ENCODE results near the gene CDK11A.
"Not testable (repeated sequence)": the region's sequence is repeated elsewhere in the genome, so short reads cannot be mapped to it uniquely, and the experiment has no call there.

Gene CDK11A

DNA sequence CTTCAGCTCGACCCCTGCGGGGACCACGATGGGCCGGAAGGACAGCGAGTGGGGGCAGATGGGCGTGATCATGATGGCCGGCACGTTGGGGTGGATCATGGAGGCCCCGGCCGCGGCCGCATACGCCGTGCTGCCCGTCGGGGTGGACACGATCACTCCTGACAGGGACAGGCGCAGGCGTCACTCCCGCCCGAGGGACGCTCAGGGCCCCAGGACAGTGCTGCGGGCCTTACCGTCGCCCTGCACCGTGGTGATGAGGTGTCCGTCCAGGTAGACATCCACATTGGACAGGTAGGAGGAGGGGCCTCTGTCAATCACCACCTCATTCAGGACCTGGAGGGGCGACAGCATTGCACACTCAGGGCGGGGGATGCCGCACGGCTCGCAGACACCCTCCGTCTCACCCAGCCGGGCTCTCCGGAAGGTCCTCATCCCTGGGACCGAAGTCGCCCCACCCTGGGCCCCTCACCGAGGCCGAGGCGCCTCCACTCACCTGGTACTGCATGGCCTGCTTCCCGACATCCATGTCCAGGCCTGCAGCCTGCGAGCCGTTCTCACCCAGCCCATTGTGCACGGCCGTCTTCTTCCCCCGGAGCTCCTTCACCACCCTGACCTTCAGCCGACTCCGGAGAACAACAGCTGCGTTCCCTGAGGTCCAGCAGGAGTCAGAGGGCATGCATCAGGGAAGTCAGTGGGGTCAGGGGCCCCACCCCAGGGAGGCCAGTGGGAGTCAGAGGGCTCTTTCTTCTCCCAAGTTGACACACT, 30.1 kb upstream of the CDK11A start:
- no peak for DNase-seq

DNA sequence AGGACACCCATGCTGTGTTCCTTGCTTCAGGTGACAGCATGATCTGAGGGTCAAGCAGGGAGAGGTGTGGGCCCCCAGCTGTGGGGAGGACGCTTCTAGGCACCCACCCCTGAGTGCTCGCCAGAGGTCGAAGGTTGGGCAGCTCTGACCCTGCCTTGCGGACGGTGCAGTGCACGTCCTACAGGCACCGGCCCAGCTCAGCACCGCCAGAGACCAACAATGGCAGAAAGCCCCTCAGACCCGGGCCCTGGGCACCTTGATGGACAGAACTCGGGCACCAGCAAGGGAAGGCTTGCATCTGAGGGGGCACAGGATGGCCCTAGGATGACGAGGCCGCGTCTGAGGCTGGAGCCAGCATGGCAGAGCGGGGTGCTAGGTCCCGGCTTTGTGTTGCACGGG, 29.4 kb upstream of the CDK11A start:
- DNase-seq: no peak

DNA sequence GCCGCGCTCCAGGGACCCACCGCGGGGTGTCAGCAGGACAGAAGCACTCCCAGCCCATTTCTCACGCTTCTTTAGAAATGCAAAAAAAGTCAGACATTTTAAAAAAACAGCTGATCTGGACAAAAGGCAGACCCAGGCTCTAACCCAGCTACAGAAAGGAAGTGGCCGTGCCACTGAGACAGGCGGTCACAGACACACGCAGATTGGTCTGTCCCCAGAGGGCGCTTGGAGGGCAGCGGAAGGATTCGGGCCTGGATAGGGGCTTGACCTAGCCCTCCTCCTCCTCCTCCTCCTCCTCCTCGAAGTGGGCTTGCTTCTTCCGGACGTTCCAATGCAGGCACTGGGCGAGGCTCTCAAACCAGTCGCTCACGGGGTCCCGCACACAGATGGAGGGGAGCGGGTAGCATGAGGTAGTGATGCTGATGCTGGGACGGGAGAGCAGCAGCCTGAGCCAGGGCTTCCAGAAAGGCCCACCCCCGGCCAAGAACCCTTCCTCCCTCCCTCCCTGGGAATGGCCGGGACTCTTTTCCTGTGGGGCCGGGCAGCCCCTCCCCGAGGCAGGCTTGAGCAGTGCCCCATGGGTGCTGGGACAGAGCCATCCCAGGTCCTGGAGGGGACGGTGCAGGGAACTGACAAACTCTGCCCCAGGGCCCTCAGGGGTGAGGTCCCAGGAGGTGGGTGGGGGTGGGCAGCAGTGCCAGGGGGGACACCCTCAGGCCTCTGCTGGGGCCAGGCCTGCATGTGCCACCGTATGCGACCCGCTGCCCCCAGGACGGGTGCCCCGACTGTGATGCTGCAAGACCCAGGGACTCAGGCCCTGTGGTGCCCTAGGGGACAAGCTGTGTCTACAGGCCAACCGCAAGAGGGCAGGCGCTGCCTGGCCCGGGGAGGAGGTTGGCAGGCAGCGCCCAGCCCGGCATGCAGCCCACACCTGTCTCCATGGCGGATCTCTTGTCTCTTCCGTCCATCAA, 28.8 kb upstream of the CDK11A start:
- no peak for DNase-seq

DNA sequence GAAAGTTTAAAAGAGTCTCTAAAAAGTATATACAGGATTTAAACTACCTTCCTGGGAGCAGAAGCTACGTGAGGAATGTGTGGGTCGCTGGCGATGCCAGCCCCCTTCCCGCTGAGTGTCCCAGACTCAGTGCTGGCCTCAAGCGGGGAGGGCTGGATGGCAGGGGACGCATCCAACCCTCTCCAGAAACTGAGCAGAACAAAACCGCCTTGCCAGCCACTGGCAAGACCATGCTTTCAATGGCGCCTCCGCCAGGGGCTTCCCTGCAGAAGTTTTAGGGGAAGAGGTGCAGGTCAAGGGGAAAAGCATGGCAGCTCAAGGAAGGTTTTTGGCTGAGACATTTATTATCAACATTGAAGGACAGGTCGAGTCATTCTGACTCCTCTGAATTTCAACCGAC, 28.0 kb upstream of the CDK11A start:
- DNase-seq: no peak

DNA sequence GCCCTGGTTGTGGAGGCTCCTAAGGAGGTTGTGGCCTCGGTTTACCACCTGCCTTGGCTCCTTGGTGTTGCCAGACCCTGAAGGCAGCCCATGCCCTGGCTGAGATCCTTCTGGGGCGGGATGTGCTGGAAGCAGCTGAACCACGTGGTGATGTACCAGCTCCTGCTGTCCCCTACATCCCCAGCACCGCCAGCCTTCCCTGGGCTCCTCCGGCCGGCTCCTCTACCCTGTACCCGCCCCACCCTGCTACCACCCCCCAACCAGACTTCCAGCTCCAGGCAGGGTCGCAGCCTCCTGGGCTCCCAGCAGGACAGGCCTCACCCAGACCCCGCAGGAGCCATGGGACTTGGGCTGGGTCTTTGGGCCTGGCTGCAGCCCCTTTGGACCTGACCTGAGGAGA, 25.8 kb upstream of the CDK11A start:
- not testable (repeated sequence) for DNase-seq

DNA sequence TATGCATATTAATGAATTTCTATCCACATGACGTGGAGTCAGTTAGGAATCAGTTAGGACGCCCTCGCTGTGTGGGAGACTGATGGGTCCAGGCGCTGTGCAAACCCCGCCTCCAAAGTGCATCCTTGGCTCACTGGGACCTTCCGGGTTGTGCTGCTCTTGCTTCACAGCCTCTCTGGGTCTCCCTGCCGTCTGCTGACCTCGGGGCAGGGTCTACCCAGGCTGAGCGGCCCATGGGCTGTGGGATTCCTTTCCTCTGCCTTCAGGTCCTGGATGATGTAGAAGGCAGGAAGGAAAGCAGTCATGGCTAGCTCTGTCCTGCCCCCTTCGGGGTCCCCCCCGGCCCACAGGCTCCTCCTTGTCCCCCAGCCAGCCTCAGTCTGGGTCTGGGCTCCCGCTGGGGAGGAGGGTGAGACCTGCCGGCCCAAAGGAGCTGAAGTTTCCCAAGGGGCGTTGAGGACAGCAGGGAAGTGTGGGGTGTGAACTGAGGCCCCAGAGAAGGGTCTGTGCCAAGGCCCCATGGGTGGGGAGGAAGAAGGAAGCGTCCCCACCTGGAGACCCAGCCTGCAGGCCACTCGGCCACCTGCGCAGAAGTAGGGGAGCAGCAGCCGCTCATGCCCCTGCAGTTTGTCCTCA, 24.6 kb upstream of the CDK11A start:
- no peak for DNase-seq

DNA sequence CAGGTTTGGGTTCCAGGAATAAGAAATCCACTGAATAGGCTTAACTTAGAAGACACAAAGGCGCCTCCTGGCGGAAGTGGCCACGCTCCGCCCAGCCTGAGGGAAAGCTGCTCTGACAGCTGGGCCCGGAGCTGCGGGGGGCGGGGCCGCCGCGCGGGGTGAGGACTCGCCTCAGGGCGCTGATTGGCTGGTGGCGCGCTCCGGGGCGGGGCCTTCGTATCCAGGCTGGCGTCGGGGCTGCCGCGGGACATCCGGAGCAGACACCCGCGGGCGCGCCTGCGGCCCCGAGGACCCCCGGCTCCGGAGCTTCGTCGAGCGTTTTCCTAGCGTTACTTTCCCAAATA, 22.4 kb upstream of the CDK11A start:
- not testable (repeated sequence) for DNase-seq

DNA sequence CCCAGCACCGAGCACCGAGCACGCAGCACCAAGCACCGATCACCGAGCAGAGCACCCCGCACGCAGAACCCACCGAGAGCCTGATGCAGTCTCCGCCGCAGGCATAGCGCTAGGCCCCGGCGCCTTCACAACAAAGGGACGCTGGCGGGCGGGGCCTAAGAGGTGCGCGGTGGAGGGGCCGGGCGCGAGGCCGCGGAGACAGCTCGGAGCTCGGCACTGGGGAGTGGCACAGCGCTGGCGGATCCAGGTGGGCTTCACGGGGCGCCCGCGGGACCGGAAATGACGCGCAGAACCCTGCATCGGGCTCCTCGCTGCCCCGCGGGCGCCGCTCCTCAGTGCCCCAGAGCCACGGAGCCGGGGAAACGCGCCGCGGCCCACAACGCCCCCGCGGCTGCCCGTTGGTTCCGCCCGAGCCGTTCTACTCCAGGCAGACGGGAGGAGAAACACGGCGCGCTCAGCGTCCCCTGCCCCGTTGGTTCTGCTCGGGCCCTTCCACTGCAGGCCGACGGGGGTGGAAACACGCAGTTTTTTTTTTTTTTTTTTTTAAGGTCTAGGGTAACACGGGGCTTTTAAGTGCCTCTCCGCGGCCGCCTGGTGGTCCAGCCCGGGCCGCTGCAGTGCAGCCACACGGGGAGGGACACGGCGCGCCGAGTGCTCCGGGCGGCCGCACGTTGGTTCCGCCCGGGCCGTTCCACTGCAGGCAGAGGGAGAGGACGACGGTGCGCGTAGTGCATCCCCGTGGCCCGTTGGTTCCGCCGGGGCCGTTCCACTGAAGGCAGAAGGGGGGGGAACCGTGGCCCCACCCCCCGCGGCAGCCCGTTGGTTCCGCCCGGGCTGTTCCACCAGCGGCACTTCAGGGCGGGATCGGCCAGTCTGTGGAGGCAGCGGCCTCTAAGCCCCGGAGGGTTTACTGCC, 21.8 kb upstream of the CDK11A start:
- peak in 41 of 56 donors; percentile 8 to 89 (median 60) for DNase-seq

DNA sequence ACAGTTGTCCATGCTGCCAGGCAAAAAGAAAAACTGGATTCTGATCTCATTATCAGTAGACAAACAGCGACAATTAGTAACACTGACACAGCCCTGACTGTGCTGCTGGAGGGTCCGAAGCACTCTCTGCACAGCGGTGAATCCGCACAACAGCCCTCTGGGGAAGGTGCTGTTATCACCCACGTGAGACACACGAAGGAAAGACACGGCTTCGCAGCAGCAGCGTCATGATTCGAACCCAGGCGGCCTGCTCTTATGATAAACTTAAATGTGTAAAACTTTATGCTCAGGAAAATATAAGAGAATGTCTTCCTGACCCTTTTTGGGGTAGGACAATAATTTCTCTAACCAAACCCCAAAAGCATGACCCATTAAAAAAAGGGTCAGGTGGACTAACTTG, 18.4 kb upstream of the CDK11A start:
- DNase-seq: not testable (repeated sequence)

DNA sequence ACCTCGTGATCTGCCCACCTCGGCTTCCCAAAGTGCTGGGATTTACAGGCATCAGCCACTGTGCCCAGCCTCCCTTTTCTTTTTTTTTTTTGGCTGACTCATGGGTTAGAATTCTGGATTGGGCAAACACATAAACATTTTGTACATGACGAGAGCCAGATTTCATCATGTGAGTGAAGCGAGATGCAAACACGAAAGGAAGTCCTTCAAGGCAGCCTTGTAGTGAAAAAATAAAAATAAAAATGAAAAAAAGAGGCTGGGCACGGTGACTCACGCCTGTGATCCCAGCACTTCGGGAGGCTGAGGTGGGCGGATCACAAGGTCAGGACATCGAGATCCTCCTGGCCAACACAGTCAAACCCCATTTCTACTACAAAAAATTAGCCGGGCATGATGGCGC, 16.9 kb upstream of the CDK11A start:
- DNase-seq: not testable (repeated sequence)

DNA sequence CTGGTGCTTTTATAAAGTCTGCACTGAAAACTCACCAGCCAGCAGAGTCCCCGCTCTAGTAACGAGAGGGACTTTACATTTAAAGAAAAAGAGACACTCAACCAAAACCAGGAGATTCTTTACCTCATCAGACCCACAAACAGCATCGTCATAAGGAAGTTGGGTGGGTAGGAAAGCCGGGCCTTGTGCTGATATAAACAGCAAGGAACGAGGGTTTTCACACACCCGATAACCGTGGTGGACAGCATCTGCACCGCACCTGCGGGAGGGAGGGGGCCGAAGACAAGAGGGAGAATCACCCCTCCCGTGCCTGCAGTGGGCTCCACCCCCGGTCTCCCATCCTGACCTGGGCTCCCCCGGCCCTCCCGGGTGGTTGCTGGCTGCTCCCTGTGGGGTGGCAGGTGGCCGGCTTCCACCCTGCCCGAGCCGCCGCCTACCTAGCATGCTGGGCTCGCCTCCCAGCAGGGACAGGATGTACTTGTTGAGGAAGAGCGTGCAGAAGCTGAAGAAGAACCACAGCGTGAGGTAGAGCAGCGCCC, 14.7 kb upstream of the CDK11A start:
- not testable (repeated sequence) for DNase-seq

DNA sequence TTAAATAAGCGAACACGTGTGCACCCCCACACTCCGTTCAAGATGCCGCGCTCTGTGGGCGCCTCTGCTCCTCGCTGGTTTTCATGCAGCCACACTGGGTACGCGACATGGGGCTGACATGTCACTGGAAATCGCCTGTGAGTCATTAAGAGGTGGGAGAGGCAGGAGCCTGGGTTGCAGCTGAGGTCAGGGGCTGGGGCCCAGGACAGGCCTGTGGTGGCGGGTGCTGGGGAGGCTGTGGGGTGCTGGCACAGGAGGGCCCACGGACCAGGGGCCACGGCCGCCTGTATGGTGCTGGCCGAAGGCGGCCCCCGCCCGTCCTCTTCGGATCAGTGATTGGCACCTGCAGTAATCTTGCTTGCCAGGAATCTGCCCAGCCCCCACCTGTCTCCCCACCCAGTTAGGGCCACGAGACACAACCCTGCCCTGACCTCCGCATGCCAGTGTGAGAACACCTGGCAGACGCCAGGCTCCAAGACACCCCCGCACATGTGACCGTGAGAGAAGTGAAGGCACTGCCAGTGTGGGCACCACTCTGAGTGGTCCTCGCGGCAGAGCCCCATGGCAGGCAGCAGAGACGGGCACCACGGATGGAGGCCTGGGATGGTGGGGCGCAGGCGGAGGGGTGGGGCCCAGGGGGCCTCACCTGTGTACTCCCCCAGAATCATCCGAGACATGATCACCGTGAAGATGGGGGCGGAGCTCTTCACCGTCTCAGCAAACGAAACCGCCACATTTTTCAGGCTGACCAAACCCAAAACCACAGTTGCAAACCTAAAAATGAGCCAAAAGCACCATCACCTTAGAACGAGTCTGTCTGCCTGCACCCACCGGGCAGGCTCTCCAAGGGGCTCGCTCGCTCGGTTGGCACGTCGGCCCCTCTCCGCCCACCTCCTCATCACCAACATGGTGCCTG, 13.8 kb upstream of the CDK11A start:
- not testable (repeated sequence) for DNase-seq

DNA sequence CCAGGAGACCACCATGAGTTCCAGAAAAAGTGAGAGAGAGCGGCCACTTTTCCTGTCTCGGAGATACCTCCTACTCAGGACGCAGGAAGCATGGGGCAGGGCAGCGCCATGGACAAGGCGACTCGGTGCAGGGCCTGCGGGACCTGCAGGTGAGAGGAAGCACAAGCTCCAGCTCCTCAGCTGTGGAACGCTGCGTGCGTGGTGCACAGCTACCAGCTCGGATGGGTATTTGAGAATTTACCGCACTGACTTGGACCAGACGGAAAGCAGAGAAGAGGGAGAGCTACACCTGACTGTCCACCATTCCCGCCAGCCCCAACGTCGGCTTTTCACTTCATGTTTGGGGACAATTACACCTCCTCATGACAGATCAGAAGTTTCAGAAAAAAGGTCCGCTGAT, 8.2 kb upstream of the CDK11A start:
- DNase-seq: no peak

DNA sequence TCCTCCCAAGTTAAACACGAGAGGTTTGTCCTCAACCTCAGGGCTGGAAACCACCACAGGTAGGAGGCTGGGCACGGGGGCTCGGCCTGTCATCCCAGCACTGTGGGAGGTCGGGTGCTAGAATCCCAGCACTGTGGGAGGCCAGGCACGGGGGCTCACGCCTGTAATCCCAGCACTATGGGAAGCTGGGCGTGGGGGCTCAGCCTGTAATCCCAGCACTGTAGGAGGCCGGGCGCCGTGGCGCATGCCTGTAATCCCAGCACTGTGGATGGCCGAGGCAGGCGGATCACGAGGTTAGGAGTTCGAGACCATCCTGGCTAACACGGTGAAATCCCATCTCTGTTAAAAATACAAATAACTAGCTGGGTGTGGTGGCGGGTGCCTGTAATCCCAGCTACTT, 6.7 kb upstream of the CDK11A start:
- no peak for DNase-seq

DNA sequence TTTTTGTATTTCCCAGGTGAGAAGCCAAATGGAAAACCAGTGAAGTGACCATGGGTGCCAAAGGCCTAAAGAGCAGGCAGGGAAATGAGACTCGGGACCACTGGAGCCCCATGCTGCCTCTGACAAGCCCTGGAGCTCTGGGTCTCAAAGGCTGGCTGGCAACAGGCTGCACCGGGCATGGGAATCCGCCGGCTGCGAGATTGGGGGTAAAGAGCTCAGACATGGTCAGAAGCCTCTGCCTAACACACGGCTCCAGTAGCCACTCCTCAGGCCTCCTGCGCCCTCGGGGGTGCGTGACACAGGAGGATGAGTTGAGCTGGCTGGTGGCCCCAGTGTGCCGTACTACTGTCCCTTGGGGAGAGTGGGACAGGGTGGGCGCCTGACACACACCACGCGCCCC, 6.1 kb upstream of the CDK11A start:
- DNase-seq: not testable (repeated sequence)

DNA sequence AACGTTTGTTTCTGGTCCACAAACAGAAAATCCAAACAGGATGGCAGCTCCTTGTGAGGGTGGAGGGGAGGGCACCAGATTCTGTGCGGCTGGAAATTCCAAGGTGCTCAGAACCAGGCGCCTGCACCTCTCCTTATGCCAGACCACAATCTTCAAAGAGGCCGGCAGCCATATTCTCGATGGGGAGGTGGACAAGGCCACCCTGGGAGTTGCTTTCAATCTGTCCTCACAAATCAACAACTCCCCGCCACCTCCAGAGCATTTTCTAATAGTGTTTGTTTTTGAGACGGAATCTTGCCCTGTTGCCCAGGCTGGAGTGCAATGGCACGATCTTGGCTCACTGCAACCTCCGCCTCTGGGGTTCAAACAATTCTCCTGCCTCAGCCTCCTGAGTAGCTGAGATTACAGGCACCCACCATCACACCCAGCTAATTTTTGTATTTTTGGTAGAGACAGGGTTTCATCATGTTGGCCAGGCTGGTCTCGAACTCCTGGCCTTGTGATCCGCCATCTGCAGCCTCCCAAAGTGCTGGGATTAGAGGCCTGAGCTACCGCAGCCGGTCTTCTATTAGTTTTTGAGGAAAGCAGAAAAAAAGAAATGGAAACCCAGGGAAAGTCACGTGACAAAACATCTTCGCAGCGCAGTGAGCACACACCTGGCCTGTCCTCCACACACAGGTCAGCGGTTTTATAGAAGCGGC, 5.1 kb upstream of the CDK11A start:
- not testable (repeated sequence) for DNase-seq

DNA sequence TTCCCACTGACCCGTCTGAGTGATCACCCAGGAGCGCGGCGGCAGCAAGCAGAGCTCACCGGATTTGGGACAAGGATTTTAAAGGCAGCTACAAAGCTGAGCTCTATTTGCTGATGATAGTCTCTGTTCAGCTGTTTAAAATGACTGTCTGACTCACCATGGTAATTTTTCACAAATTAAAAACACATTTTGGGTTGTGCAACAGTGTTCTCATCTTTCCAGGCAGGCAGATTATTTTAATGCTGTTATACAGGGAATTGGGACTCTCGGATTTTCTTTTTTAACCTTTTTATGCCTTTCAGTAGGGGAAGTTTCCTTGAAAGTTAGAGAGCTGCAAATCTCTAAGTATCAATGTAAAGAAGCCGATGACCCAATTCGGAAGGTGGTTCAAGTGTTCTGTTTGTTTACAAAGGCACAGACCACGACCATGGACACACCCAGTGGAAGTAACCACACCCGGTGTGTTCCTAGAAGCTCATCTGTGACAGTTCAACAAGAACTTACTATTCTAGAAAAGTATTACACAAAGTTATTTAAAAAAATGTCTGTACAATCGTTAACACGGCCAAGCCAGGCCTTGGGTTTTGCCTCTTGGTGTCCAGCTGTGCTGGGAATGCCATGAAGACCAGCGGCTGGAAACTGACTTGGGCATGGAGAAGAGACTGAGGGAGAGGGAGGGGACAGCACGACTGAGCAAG, 4.3 kb upstream of the CDK11A start:
- DNase-seq: not testable (repeated sequence)

DNA sequence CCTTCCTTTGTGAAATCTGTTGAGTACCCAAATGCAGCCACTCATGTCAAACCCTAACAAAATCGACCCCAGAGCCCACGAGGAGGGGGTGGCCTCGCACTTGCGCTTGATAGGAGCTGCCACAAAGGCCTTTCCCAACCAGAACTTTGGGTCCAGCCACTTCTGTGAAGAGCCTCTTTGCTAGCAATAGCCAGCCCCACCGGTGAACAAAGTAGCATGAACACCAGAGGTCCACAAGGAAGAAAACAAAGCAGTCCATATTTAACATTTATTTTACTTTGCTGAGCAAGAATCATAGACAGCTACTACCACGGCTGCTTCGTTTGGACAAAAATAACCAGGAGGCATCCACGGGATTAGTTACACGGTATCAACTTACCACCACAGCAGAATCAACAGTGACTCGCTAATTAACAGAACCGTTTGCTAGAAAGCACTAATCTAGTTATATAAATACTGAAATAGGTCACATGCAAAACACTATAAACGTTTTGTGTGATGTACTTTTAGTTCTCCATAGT, 3.0 kb upstream of the CDK11A start:
- not testable (repeated sequence) for DNase-seq

Measured in amygdala (tissue), 56 donors.